GM12875 (cell line): Measurements from ENCODE around the gene GNG12.

Source experiments
- H3K4me3 ChIP-seq: one replicate; pipeline ENCODE4 v1.5.1; 2011; ENCODE audit warnings: low read depth, low read length, control low read depth
- CTCF ChIP-seq: IDR thresholded peaks from 2 replicates; pipeline ENCODE4 v1.5.1; 2011; ENCODE audit warnings: low read depth, mild to moderate bottlenecking, control low read depth, inconsistent platforms, low read length, moderate library complexity, borderline replicate concordance; ENCODE audit not compliant: insufficient read depth

GNG12 gene

DNA sequence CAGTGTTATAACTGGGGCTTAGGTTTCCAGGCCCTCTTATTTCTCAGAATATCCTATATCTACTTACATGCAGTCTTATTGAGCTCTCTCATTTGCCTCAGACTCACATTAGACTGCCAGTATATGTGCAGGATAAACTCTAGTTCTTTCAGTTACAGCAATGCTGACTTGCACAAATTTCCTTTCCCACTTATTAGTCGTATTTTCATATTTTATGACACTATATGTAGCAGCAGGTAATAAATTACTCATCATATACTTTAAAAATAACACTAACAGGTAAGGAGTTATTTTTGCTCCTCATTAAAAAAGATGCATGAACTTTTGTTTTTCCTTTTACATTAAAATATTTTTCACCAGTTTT lies 82.6 kb downstream of the GNG12 start:
- TF ChIP-seq CTCF = no peak
- no peak overlapping the region for H3K4me3 ChIP-seq

GRCh38 chr1:67749844-67750690 lies 83.2 kb downstream of the GNG12 start:
- H3K4me3 ChIP-seq = no peak overlapping the region

DNA sequence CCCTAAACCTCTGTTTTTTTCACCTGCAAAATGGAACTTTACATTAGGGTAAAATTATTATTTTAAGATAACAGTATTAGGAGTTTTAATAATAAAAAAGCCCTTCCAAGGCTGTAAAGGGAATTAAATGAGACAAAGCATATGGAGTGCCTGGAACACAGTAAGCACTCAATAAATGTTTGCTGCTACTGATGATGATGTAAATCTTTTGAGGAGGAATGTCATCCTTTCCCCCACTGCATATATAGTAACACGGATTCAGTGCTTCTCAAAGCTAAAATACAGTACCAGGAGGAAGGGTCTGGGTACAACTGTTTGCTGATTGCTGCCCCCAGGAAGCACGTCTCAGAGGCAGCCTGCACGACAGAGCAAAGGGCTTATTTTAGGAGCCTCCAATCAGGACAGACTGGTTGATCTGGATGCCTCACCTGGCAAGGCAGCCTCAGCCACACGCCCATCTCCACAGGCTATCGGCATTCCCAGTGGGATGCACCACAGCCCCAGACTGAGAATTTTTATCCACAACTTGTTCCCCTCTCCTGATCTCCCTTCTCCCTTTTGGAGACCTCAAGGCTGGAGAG lies 83.9 kb downstream of the GNG12 start:
- TF ChIP-seq CTCF = no peak
- H3K4me3 ChIP-seq = no peak overlapping the region

More at GRCh38 chr1:67749844-67750690, 83.2 kb downstream of the GNG12 start:
- no peak for TF ChIP-seq CTCF

DNA sequence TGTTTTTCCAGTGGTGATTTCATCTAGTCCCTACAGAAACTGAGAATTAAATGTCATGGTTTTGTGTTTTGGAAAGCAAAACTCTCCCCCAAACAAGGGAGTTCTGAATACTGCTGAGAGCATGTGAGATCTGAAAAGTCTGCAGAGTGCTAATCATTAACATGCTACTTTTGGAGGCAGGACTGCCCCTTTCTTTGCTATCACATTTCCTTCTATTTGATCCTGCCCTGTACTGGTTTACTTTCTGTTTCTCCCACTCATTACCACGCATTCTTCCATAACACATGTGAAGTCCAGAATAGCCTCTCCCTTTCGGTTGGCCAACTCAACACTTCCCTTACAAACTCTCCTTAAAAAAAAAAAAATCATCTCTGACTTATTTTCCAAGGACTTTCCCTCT lies 84.6 kb downstream of the GNG12 start:
- no peak for TF ChIP-seq CTCF
- no peak overlapping the region for H3K4me3 ChIP-seq

DNA sequence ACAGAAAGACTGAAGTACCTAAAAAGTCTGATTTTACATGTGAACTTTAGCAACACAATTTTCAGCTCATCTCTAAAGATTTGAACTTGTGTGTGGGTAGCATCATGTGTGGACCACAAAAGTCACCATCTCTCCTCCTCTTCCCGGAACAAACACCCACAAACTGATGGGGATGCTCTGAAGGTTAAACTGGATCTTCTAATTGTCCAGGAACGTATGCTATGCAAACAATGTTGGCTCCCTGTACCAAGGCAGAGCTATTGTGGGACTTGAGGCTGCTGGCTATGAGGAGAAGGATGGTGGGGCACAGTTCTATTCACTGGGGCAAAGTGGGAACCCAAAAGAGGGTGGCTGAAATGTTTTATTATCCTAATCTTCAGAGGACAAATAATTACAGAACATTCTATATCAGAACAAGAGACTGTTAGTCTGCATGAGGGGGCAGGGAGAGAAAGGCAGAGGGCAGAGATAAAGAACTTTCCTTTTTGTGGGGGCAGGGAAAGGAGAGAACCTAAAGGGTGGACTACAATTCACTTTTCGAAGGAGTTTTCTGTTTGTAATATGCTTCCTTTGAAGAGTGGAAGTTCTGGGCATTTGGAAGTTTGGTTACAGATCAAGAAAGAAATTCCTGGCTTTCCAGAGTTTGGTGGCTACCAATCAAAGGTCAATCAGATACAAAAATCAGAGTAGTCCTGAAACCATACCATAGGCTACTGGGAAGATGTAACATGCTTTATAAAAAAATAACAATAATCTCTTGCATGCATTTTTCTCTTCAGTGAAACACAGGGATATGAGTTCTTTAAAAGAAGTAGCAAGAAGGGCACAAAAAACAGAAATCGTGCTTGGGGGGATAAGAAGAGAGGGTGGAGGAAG lies 85.4 kb downstream of the GNG12 start:
- no peak for TF ChIP-seq CTCF
- H3K4me3 ChIP-seq = no peak overlapping the region

GRCh38 chr1:67745875-67746698 lies 87.2 kb downstream of the GNG12 start:
- H3K4me3 ChIP-seq = no peak overlapping the region
- no peak for TF ChIP-seq CTCF
